ENCODE data around the gene NRXN3.

DNA sequence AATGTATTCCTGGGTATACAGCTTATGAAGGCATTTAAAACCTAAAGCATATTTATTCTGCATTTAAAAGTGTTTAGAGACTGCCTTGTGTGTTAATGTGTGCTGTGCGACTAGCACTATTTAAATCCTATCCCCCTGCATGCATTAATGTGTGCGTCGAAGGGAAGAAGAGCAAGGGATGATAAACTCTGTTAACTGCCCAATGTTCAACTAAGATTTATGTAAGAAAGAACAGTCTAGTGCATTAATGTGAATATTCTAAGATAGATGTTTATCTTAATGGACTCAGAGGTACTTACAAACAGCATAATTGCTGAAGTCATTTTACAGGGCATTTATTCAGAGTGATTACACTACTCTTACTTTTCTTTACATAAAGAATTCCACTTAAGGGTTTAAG lies 1616.3 kb downstream of the NRXN3 start:
- TF ChIP-seq, protein P1, sequence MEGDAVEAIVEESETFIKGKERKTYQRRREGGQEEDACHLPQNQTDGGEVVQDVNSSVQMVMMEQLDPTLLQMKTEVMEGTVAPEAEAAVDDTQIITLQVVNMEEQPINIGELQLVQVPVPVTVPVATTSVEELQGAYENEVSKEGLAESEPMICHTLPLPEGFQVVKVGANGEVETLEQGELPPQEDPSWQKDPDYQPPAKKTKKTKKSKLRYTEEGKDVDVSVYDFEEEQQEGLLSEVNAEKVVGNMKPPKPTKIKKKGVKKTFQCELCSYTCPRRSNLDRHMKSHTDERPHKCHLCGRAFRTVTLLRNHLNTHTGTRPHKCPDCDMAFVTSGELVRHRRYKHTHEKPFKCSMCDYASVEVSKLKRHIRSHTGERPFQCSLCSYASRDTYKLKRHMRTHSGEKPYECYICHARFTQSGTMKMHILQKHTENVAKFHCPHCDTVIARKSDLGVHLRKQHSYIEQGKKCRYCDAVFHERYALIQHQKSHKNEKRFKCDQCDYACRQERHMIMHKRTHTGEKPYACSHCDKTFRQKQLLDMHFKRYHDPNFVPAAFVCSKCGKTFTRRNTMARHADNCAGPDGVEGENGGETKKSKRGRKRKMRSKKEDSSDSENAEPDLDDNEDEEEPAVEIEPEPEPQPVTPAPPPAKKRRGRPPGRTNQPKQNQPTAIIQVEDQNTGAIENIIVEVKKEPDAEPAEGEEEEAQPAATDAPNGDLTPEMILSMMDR (conservative IDR thresholded peaks at IDR 0.05; ENCODE audit: low read length), result no peak
- TF ChIP-seq EZH2phosphoT487 (IDR thresholded peaks at IDR 0.05; ENCODE audit: borderline replicate concordance, low read depth, low read length), result no peak
